Measurements from ENCODE around the gene DHRS3.

DNA sequence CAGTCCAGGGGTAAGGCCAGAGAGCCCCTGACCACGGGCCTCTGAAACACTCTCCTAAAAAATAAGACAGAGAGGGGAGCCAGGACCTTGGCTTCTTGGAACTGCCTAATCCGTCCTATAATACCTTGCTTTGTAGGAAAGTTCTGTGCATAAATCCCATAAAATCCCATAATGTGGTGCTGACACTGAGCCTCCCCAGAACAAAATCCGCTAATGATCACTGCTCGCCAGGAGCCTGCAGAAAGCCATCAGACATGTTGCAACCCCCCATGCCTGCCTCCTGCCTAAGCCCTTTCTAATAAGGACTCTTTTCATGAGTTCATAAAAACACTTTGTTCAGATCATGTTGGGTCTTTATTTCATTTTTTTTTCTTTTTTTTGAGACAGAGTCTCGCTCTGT lies 9.3 kb upstream of the DHRS3 start:
- TF ChIP-seq, protein P1, sequence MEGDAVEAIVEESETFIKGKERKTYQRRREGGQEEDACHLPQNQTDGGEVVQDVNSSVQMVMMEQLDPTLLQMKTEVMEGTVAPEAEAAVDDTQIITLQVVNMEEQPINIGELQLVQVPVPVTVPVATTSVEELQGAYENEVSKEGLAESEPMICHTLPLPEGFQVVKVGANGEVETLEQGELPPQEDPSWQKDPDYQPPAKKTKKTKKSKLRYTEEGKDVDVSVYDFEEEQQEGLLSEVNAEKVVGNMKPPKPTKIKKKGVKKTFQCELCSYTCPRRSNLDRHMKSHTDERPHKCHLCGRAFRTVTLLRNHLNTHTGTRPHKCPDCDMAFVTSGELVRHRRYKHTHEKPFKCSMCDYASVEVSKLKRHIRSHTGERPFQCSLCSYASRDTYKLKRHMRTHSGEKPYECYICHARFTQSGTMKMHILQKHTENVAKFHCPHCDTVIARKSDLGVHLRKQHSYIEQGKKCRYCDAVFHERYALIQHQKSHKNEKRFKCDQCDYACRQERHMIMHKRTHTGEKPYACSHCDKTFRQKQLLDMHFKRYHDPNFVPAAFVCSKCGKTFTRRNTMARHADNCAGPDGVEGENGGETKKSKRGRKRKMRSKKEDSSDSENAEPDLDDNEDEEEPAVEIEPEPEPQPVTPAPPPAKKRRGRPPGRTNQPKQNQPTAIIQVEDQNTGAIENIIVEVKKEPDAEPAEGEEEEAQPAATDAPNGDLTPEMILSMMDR (conservative IDR thresholded peaks at IDR 0.05) = no peak
- TF ChIP-seq EZH2 (IDR thresholded peaks at IDR 0.05; ENCODE audit: low read depth) = no peak

Measured in PC-9 (cell line).